GM06990 (cell line): ENCODE data around the gene ZNF628.

Experiments used
- DNase-seq: peaks from one replicate; pipeline ENCODE4 v3.0.0-alpha.2; 2011; ENCODE audit not compliant: insufficient read length; ENCODE audit errors: extremely low read depth
- H3K27me3 ChIP-seq: replicated peaks from 2 replicates; pipeline ENCODE4 v1.6.0; 2011; ENCODE audit warnings: low read length; ENCODE audit not compliant: control insufficient read depth, insufficient read depth
- H3K36me3 ChIP-seq: 2 replicates; pipeline ENCODE4 v1.5.1; 2011; ENCODE audit warnings: low read length; ENCODE audit not compliant: control insufficient read depth, insufficient read depth
- H3K4me3 ChIP-seq: replicated peaks from 2 replicates; pipeline ENCODE4 v1.5.1; 2011; ENCODE audit warnings: low read depth, mild to moderate bottlenecking, control low read depth, low read length
- CTCF ChIP-seq: IDR thresholded peaks from 2 replicates; pipeline ENCODE4 v1.5.1; 2011; ENCODE audit warnings: low read length, control low read depth, mild to moderate bottlenecking, inconsistent platforms; ENCODE audit not compliant: insufficient read depth, poor library complexity, severe bottlenecking

Gene ZNF628

GRCh38 chr19:55476100-55476775, at the start of gene ZNF628:
ZNF628 (plus strand) TSS chr19:55476617; CDS start chr19:55479911, 3,294 bp downstream.
- Histone ChIP-seq H3K4me3 (peak within 1 kb of the TSS; percentile 65), H3K36me3 (no peaks in the 10 kb centered on the region), H3K27me3 (no peaks in the 10 kb centered on the region)
- TF ChIP-seq CTCF = no peak
- DNase-seq = peak; percentile 97

GRCh38 chr19:55431183-55431582, 45.2 kb upstream of the ZNF628 start:
- TF ChIP-seq CTCF = no peak
- Histone ChIP-seq H3K4me3 (no peak overlapping the region), H3K27me3 (no peaks in the 10 kb centered on the region; the same call in none of the 2 replicates), H3K36me3 (no peaks in the 10 kb centered on the region)
- DNase-seq = no peak

DNA sequence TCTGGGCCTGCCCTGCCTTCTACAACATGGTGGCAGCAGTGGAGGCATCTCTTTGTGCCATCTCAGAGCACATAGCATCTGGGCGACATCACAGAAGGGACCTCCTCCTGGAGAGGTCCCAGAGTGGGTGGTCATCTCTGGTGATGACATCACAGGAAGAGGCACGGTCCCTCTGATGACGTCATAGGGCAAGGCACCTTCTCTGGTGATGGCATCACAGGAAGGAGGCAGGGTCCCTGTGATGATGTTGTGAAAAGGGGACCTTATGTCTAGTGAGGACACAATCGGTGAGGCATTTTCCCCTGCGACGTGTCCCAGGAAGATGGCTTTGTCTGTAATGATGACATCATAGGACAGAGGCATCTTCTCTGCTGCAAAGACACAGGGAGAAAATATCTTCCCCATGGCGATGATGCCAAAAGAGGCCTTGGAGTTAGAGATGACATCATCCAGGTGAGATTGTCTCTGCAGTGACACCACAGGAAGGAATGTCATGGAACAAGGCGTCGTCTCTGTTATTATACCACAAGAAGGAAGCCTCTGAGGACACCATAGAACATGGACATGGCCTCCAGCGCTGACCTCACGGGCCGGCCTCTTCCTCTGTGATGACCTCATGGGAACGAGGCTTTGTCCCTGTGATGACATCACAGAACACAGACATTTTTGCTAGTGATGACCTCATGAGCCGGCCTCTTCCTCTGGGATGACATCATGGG, 44.0 kb upstream of the ZNF628 start:
- no peak overlapping the region for H3K4me3 ChIP-seq
- no peak for DNase-seq
- no peaks in the 10 kb centered on the region for H3K36me3 ChIP-seq
- no peaks in the 10 kb centered on the region; the same call in none of the 2 replicates for H3K27me3 ChIP-seq
- no peak for TF ChIP-seq CTCF

DNA sequence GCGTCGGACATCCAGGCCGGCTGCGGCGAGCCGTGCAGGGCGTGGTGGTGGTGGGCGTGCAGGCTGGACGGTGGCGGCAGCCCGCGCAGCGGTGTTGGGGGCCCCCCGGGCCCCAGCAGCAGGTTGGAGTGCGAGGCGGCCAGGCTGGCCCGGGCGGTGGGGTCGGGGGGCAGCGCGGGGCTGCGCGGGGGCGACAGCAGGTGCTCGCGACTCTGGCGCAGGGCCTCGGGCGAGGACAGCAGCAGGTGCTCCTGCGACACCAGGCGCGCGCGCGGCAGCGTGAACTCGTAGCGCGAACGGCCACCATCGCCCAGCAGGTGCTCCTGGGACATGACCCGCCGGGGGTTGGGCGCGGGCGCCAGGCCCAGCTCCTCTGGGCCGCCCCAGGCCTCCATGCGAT, 43.1 kb upstream of the ZNF628 start:
- Histone ChIP-seq H3K36me3 (no peaks in the 10 kb centered on the region), H3K27me3 (no peaks in the 10 kb centered on the region; the same call in none of the 2 replicates), H3K4me3 (no peak overlapping the region)
- no peak for DNase-seq
- TF ChIP-seq CTCF = no peak

- DNase-seq = no peak
- Histone ChIP-seq H3K36me3 (no peaks in the 10 kb centered on the region), H3K4me3 (no peak overlapping the region), H3K27me3 (peaks cover 1% of the 10 kb centered on the region)
- TF ChIP-seq CTCF = no peak
Observed at GRCh38 chr19:55434356-55434919, 42.0 kb upstream of the ZNF628 start.
